Testis (tissue), 3 donors: ENCODE data around the gene MRPL21. TPM values are rescaled to one million over a fixed set of nuclear protein-coding genes. Genes with fewer than 3 reads are reported as not detected.

Source experiments
- DNase-seq: peaks from one replicate; pipeline ENCODE4 v3.0.0-alpha.2; 2019
- H3K27ac ChIP-seq, 2 donors: fragments of 200-600 bp; sonication (generic); one replicate each; pipeline ENCODE4 v1.5.1; 2019
- H3K27me3 ChIP-seq: fragments of 200-600 bp; sonication (generic); one replicate; pipeline ENCODE4 v1.5.1; 2019
- H3K36me3 ChIP-seq: fragments of 200-600 bp; sonication (generic); one replicate; pipeline ENCODE4 v1.5.1; 2017; ENCODE audit warnings: low read depth; ENCODE audit errors: missing control alignments
- H3K4me1 ChIP-seq: fragments of 200-600 bp; sonication (generic); one replicate; pipeline ENCODE4 v1.5.1; 2019
- H3K4me3 ChIP-seq, 2 donors: fragments of 200-600 bp; sonication (generic); one replicate each; pipeline ENCODE4 v1.5.1; 2017 to 2019
- H3K9me3 ChIP-seq: fragments of 200-600 bp; sonication (generic); one replicate; pipeline ENCODE4 v1.5.1; 2017
- CTCF ChIP-seq, 3 experiments: fragments of 450-650 bp in 2 of 3; fragments of 200-600 bp in 1 of 3; sonication (generic) in 1 of 3; IDR thresholded peaks; one replicate each; pipeline ENCODE4 v1.5.1; 2016 to 2019; ENCODE audit warnings: antibody characterized with exemption in 3 of 3, mild to moderate bottlenecking in 2 of 3, moderate library complexity in 1 of 3
- POLR2A ChIP-seq: fragments of 450-650 bp; IDR thresholded peaks from one replicate; pipeline ENCODE4 v1.6.1; 2017; ENCODE audit warnings: antibody characterized with exemption, mild to moderate bottlenecking, moderate library complexity
- WGBS, 2 donors: methylation state at CpG; one replicate each; pipeline ENCODE4 v1.1.5; 2018; 5-methylcytosine and 5-hydroxymethylcytosine counted together
- intact Hi-C: fragments of 100-400 bp; cut with DNase I; formaldehyde crosslinking; loops from one replicate; pipeline ENCODE4 v1.15.1; 2023; ENCODE audit warnings: low total_unique reads
- polyA plus RNA-seq: library from polyadenylated mRNA; stranded (reverse); fragments of 350-450 nt; fragmentation: Illumina TruSeq; extraction: RNeasy Lipid Tissue Mini Kit (QIAGEN cat#74804); gene quantifications from one replicate; pipeline ENCODE4 v1.2.3, GENCODE V29; 2014; ENCODE audit warnings: low read depth, low replicate concordance; ENCODE audit not compliant: insufficient read depth
- total RNA-seq, 2 donors: library from RNA; depleted of rRNA; stranded (reverse); fragments of >200 nt; gene quantifications; one replicate each; pipeline ENCODE4 v1.2.3, GENCODE V29; 2016

The MRPL21 gene
- total and polyA plus RNA-seq, 3 donors from 2014 or later = 43.2 to 96.2 (median 45.0) TPM

- TF ChIP-seq CTCF (IDR thresholded peaks at IDR 0.05) = no peak
- TF ChIP-seq POLR2A = no peak
- Histone ChIP-seq H3K4me1 (no peaks in the 10 kb centered on the region), H3K27ac (no peak overlapping the region), H3K36me3 (no peaks in the 10 kb centered on the region), H3K27me3 (no peaks in the 10 kb centered on the region), H3K4me3 (no peak overlapping the region), H3K9me3 (no peaks in the 10 kb centered on the region)
- no peak for DNase-seq
- intact Hi-C loops = no loop called here
- WGBS, 2 donors = 91 to 94% methylated on average over 13 of the region's 13 CpGs
Observed at GRCh38 chr11:68916439-68916838, 12.8 kb upstream of the MRPL21 start.

- intact Hi-C loops = no loop called here
- WGBS, 2 donors = 94 to 95% methylated on average over 12 to 15 of the region's 15 CpGs
Observed at GRCh38 chr11:68914761-68915160, 11.1 kb upstream of the MRPL21 start.

GRCh38 chr11:68913188-68913587 lies 9.6 kb upstream of the MRPL21 start:
- no peaks in the 10 kb centered on the region for H3K9me3 ChIP-seq
- no peaks in the 10 kb centered on the region for H3K27me3 ChIP-seq
- H3K36me3 ChIP-seq = no peaks in the 10 kb centered on the region
- H3K4me1 ChIP-seq = no peaks in the 10 kb centered on the region
- intact Hi-C loops = no loop called here
- H3K4me3 ChIP-seq = no peak overlapping the region
- no peak for DNase-seq
- no peak for TF ChIP-seq CTCF (IDR thresholded peaks at IDR 0.05)
- TF ChIP-seq POLR2A = no peak
- no peak overlapping the region for H3K27ac ChIP-seq
- 89 to 90% methylated on average over 5 of the region's 5 CpGs for WGBS, 2 donors

More at GRCh38 chr11:68914761-68915160, 11.1 kb upstream of the MRPL21 start:
- Histone ChIP-seq H3K9me3 (no peaks in the 10 kb centered on the region), H3K27ac (no peak overlapping the region), H3K36me3 (no peaks in the 10 kb centered on the region), H3K4me1 (no peaks in the 10 kb centered on the region), H3K27me3 (no peaks in the 10 kb centered on the region), H3K4me3 (no peak overlapping the region)
- TF ChIP-seq POLR2A (no peak), CTCF (IDR thresholded peaks at IDR 0.05) (no peak)
- DNase-seq = no peak

- no peak overlapping the region for H3K27ac ChIP-seq
- TF ChIP-seq CTCF (IDR thresholded peaks at IDR 0.05) = no peak
- no peak for TF ChIP-seq POLR2A
- intact Hi-C loops = no loop called here
- no peaks in the 10 kb centered on the region for H3K27me3 ChIP-seq
- H3K4me1 ChIP-seq = no peaks in the 10 kb centered on the region
- no peak for DNase-seq
- H3K4me3 ChIP-seq = no peak overlapping the region
- WGBS, 2 donors = 87 to 91% methylated on average over 5 of the region's 5 CpGs
- H3K36me3 ChIP-seq = no peaks in the 10 kb centered on the region
- H3K9me3 ChIP-seq = no peaks in the 10 kb centered on the region
Observed at GRCh38 chr11:68912254-68912653, 8.6 kb upstream of the MRPL21 start.

GRCh38 chr11:68911731-68912130 lies 8.1 kb upstream of the MRPL21 start:
- Histone ChIP-seq H3K9me3 (no peaks in the 10 kb centered on the region), H3K4me3 (no peak overlapping the region), H3K4me1 (no peaks in the 10 kb centered on the region), H3K27ac (no peak overlapping the region), H3K36me3 (no peaks in the 10 kb centered on the region), H3K27me3 (no peaks in the 10 kb centered on the region)
- no peak for TF ChIP-seq POLR2A
- TF ChIP-seq CTCF (IDR thresholded peaks at IDR 0.05) = no peak
- 92 to 96% methylated on average over 14 to 16 of the region's 16 CpGs for WGBS, 2 donors
- intact Hi-C loops = no loop called here
- no peak for DNase-seq
